Activated gamma-delta T cell treated with anti-CD3 and anti-CD28 coated beads, Interleukin-2, amount 50 U/mL, for 16 hours (primary cell): ENCODE results near the gene NEAT1.
"Not testable (repeated sequence)": the region's sequence is repeated elsewhere in the genome, so short reads cannot be mapped to it uniquely, and the experiment has no call there.

Source experiments
- DNase-seq: peaks from one replicate; pipeline ENCODE4 v3.0.0-alpha.2; 2020; ENCODE audit warnings: low read depth

The NEAT1 gene

GRCh38 chr11:65452806-65453490, 30.4 kb downstream of the NEAT1 start:
- no peak for DNase-seq

- no peak for DNase-seq
These were observed 31.7 kb downstream of the NEAT1 start for GRCh38 chr11:65454311-65454695.

- DNase-seq, result peak; percentile 69
These were observed 32.3 kb downstream of the NEAT1 start for GRCh38 chr11:65454696-65455456.

GRCh38 chr11:65456418-65456817, 33.8 kb downstream of the NEAT1 start:
- DNase-seq, result no peak

GRCh38 chr11:65459552-65459951, 37.0 kb downstream of the NEAT1 start:
- DNase-seq, result no peak

GRCh38 chr11:65465471-65465870, 42.9 kb downstream of the NEAT1 start:
- DNase-seq, result not testable (repeated sequence)

- not testable (repeated sequence) for DNase-seq
These were observed 44.7 kb downstream of the NEAT1 start for GRCh38 chr11:65467306-65467705.

- DNase-seq, result no peak
These were observed 46.3 kb downstream of the NEAT1 start for GRCh38 chr11:65468874-65469333.

- no peak for DNase-seq
These were observed 47.9 kb downstream of the NEAT1 start for GRCh38 chr11:65470433-65471049.

GRCh38 chr11:65471447-65471891, 48.9 kb downstream of the NEAT1 start:
- no peak for DNase-seq

- DNase-seq, result not testable (repeated sequence)
These were observed 50.1 kb downstream of the NEAT1 start for GRCh38 chr11:65472588-65473277.

GRCh38 chr11:65473278-65473860, 50.8 kb downstream of the NEAT1 start:
- DNase-seq, result no peak

GRCh38 chr11:65474864-65475263, 52.3 kb downstream of the NEAT1 start:
- DNase-seq, result no peak

- DNase-seq, result no peak
These were observed 54.1 kb downstream of the NEAT1 start for GRCh38 chr11:65476632-65477148.

- DNase-seq, result peak; percentile 83
These were observed 54.8 kb downstream of the NEAT1 start for GRCh38 chr11:65477149-65477965.

- DNase-seq, result no peak
These were observed 56.0 kb downstream of the NEAT1 start for GRCh38 chr11:65478388-65479183.

GRCh38 chr11:65479184-65480145, 56.9 kb downstream of the NEAT1 start:
- DNase-seq, result no peak

GRCh38 chr11:65482306-65482850, 59.8 kb downstream of the NEAT1 start:
- no peak for DNase-seq

- DNase-seq, result no peak
These were observed 63.3 kb downstream of the NEAT1 start for GRCh38 chr11:65485920-65486219.
